Kidney (tissue), 14 donors: Measurements from ENCODE around the gene CISD1. TPM values are rescaled to one million over a fixed set of nuclear protein-coding genes. Genes with fewer than 3 reads are reported as not detected.

Experiments
- DNase-seq, 5 donors: peaks; one replicate each; pipeline ENCODE4 v3.0.0-alpha.2; 2013 to 2020
- FAIRE-seq: peaks from 2 replicates; lab custom pipeline; 2012; peaks lifted over from hg19 to GRCh38; lab: Jason Lieb, UNC
- H3K27ac ChIP-seq, 2 donors: one replicate each; pipeline ENCODE4 v1.7.0; 2013; ENCODE audit warnings: low read depth in 2 of 2, low read length in 2 of 2, inconsistent platforms in 1 of 2
- H3K27me3 ChIP-seq: one replicate; pipeline ENCODE4 v1.7.1; 2013; ENCODE audit warnings: low read length, inconsistent platforms; ENCODE audit not compliant: control insufficient read depth, insufficient read depth
- H3K36me3 ChIP-seq, 3 donors: one replicate each; pipeline versions ENCODE4 v1.7.0 to v1.7.1; 2013; ENCODE audit warnings: low read length in 3 of 3, control low read depth in 1 of 3, inconsistent platforms in 1 of 3; ENCODE audit not compliant: insufficient read depth in 3 of 3, control insufficient read depth in 2 of 3
- H3K4me1 ChIP-seq, 3 donors: one replicate each; pipeline versions ENCODE4 v1.7.0 to v1.7.1; 2013; ENCODE audit warnings: low read length in 3 of 3, inconsistent platforms in 1 of 3, low read depth in 1 of 3; ENCODE audit not compliant: control insufficient read depth in 2 of 3, insufficient read depth in 2 of 3
- H3K4me3 ChIP-seq, 3 donors: one replicate each; pipeline versions ENCODE4 v1.7.0 to v1.8.1; 2013; ENCODE audit warnings: low read length in 3 of 3, control low read depth in 1 of 3, inconsistent platforms in 1 of 3
- H3K9ac ChIP-seq, 3 donors: one replicate each; pipeline versions ENCODE4 v1.7.0 to v1.7.1; 2013; ENCODE audit warnings: low read length in 3 of 3, control low read depth in 1 of 3, inconsistent platforms in 1 of 3
- H3K9me3 ChIP-seq, 3 donors: one replicate each; pipeline versions ENCODE4 v1.7.0 to v1.7.1; 2013; ENCODE audit warnings: low read length in 3 of 3, control low read depth in 1 of 3, inconsistent platforms in 1 of 3; ENCODE audit not compliant: control insufficient read depth in 2 of 3, insufficient read depth in 1 of 3
- CTCF ChIP-seq: IDR thresholded peaks from 3 replicates; pipeline ENCODE4 v1.5.1; 2012; ENCODE audit warnings: mild to moderate bottlenecking, moderate library complexity, borderline replicate concordance; ENCODE audit not compliant: insufficient read depth; ENCODE audit errors: extremely low read depth
- intact Hi-C: fragments of 100-400 bp; cut with DNase I; formaldehyde crosslinking; loops from one replicate; pipeline ENCODE4 v1.11.1; 2022
- polyA plus RNA-seq: library from polyadenylated mRNA; stranded (reverse); fragments of 350-450 nt; fragmentation: Illumina TruSeq; extraction: RNeasy Lipid Tissue Mini Kit (QIAGEN cat#74804); gene quantifications from one replicate; pipeline ENCODE4 v1.2.3, GENCODE V29; 2014; ENCODE audit warnings: low read depth, low replicate concordance; ENCODE audit not compliant: insufficient read depth
- total RNA-seq: library from RNA; stranded (reverse); fragmentation: NEBNext Ultra II Directional; extraction: Animal tissue kit (Norgen Biotek cat#: 25700); gene quantifications from one replicate; pipeline ENCODE4 v1.2.1, GENCODE V29; 2021
- donor health status: control.
- donor health status: control.
- donor health status: control.
- donor health status: control.
- donor health status: control.
- donor health status: DM: yes; HTN: yes; CAD: no.
- donor health status: Normal renal cell carcinoma (clear cell type).

CISD1 gene
- total and polyA plus RNA-seq, 2 donors from 2014 or later, result 38.0 to 216 TPM

DNA sequence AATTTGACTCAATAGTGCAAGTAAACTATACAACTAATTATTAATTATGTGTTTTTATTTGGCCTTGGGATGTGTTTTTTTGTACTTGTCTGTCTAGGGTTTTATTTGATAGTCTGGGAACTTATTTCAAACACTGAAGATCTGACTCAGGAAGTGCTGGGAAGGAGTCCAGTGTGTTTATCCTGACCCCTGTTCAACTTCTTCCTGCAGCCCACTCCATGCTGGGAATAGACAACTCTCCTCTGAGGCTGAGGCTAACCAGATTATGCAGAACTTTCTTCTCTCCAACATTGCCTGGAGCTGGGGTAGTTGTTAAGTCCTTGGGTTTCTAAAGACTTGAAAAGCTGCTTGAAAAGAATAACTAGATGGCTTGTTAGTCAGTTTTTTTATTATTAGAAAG is 6.9 kb downstream of the CISD1 start:
- H3K4me1 ChIP-seq, result no peaks in the 10 kb centered on the region
- H3K4me3 ChIP-seq, result peak overlapping the region in 1 of 3 donors; percentile 15
- DNase-seq (peak in 1 of 5 donors; percentile 24), FAIRE-seq (no peak)
- no peak overlapping the region for H3K9ac ChIP-seq
- H3K27me3 ChIP-seq, result no peaks in the 10 kb centered on the region
- no peaks in the 10 kb centered on the region for H3K36me3 ChIP-seq
- no peaks in the 10 kb centered on the region for H3K9me3 ChIP-seq
- H3K27ac ChIP-seq, result no peak overlapping the region
- TF ChIP-seq CTCF, result no peak
- intact Hi-C loops, result no loop called here

- no peak for TF ChIP-seq CTCF
- Histone ChIP-seq H3K27ac (no peak overlapping the region), H3K36me3 (peaks cover 0 to 3% (median 0%) of the 10 kb centered on the region in 3 donors), H3K27me3 (no peaks in the 10 kb centered on the region), H3K4me3 (no peak overlapping the region), H3K4me1 (no peaks in the 10 kb centered on the region), H3K9ac (no peak overlapping the region), H3K9me3 (no peaks in the 10 kb centered on the region)
- DNase-seq (no peak), FAIRE-seq (no peak)
- intact Hi-C loops, result no loop called here
Measured at GRCh38 chr10:58278274-58278961, 9.5 kb downstream of the CISD1 start.

GRCh38 chr10:58278962-58279307 is 10.0 kb downstream of the CISD1 start:
- no peak overlapping the region for H3K9ac ChIP-seq
- H3K4me1 ChIP-seq, result no peaks in the 10 kb centered on the region
- H3K27me3 ChIP-seq, result no peaks in the 10 kb centered on the region
- no peak overlapping the region for H3K27ac ChIP-seq
- no peak overlapping the region for H3K4me3 ChIP-seq
- H3K36me3 ChIP-seq, result peaks cover 0 to 3% (median 0%) of the 10 kb centered on the region in 3 donors
- no peak for TF ChIP-seq CTCF
- DNase-seq, result no peak
- no peak for FAIRE-seq
- no peaks in the 10 kb centered on the region for H3K9me3 ChIP-seq
- intact Hi-C loops, result no loop called here
